HG03025 (cell line): ENCODE results near the gene EHD4.

ENCODE experiments used
- ATAC-seq: cut with Tn5 transposase; IDR thresholded peaks from one replicate; pipeline ENCODE4 v1.9.1; 2021; ENCODE audit warnings: mild to moderate bottlenecking, moderate library complexity; ENCODE audit not compliant: unreplicated experiment, low FRiP score

The EHD4 gene

GRCh38 chr15:41900526-41901380 is 71.6 kb downstream of the EHD4 start:
- no peak for ATAC-seq

- no peak for ATAC-seq
Observed at GRCh38 chr15:41899854-41900442, 72.4 kb downstream of the EHD4 start.

- no peak for ATAC-seq
Observed at GRCh38 chr15:41897363-41897799, 75.0 kb downstream of the EHD4 start.

GRCh38 chr15:41896566-41896965 is 75.8 kb downstream of the EHD4 start:
- no peak for ATAC-seq

- ATAC-seq, result no peak
Observed at GRCh38 chr15:41895957-41896356, 76.4 kb downstream of the EHD4 start.

DNA sequence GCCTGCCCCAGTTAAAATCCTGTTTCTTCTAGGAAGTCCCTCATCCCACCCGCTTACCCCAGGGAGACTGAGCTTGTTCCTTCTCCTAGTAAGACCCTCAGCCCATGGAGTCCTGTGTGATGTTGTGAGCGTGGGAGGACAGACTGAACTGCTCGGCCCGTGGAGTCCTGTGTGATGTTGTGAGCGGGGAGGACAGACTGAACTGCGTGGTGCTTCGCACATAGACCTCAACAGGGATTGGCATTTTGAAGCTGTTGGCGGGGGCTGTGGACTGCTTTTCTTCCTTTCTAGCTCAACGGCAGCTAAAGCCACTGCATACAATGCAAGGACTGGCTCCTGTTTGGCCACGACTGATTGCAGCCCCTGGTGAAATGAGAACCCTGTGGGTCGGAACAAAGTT is 76.9 kb downstream of the EHD4 start:
- ATAC-seq, result no peak

DNA sequence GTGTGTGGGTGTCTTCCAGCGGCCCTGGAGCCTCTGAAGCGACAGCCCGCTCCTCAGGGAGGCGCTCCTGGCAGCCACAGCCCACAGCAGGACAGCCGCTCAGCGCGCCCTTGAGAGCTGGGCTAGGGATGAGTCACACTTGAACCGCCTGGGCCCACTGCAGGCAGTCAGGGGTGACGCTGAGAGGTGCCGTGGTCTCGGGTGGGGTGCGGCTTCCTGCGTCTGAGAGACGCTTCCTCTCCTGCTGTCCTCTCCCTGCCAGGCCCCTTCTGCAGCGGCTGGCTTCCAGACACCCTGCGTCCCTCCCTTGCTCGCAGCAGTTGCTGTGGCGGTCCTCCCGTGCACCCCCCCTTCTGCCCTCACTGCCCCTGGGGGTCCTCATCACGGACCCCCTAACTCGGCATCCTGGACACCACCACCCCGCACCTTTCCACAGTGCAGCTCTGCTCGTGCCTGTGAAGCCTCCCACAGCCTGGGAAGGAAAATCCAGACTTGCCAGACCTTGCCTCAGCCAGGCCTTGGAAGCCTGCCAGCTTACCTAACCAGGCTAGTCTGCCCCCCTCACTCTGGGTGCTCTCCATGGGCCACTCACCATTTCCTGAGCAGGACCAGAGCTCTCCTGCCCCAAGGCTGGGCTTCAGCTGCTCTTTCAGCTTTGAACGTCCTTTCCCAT is 77.4 kb downstream of the EHD4 start:
- ATAC-seq, result peak; percentile 63

- no peak for ATAC-seq
Observed at GRCh38 chr15:41894251-41894790, 78.0 kb downstream of the EHD4 start.

DNA sequence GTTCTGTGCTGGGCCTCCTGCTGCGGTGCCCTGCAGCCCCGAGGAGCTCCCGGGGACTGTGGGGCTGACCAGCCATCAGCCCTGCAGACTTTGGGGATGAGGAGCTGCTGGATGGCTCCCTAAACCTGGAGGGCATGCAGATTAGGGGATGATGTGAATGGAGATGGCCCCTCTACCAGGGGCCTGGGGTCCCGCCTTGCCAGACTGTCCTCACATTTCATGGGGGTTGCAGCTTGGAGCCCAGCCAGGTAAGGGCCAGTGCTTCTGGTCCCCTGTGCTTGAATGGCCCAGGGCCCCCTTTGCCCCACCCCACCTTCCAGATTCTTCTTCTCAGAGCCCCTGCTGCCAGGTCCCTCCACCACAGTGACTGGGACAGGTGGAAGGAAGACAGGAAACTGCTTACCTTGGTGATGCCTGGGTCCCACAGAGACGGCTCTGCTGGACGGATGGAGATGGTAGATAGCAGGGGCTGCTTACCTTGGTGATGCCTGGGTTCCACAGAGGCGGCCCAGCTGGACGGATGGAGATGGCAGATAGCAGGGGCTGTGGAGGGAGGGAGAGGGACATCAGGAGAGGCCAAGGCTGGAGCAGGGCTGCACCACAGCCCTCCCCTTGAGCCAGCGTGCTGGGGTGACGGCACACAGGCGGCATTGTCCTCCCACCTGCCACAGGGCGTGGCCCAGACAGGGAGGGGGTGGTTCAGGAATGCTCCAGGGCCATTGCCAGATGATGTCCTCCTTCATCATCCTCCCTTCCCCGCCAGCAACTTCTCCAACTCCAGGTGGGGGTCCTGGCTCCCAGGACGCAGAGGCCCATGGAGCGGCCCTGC is 78.7 kb downstream of the EHD4 start, which contains the start of gene SPTBN5:
TSS of gene SPTBN5 (minus strand) at position 632 of the 829 bp plus-strand sequence. CDS start at position 76, 556 bp downstream.
- ATAC-seq, result no peak

DNA sequence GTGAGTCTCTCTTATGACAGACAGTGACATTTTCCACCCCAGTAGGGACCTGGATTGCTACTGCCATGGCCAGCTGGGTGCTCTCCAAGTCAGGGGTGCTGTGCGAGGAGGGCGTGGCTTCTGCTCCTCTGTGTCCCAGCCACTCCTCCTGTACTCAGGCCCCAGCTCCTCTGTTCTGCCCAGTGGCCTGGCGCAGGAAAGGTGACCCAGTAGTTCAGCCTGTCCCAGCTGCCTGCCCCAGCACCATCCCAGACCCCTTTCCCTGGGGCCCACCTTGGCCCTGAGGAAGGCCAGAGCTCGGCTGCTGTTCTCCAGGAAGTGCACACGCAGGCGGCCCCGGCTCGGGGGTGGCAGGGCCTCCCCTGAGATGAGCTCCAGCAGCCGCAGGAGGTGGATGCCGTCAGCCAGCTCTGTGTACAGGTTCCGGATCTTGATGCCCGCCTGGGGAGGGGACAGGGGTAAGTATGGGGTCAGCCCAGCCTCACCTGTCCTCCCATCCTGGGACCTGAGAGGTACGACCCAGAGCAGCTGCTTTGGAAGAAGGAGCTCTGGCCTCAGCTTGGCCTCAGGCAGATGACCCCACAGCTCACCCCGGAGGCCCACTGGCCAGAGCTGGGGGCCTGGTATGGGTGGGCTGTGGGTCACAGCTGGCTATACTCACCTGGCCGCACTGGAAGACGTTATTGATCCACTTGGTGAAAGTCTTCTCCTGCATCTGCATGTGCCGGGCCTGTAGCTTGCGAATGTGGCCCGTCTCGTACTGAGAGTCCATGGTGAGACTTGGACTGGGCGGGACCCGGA is 79.5 kb downstream of the EHD4 start:
- no peak for ATAC-seq

DNA sequence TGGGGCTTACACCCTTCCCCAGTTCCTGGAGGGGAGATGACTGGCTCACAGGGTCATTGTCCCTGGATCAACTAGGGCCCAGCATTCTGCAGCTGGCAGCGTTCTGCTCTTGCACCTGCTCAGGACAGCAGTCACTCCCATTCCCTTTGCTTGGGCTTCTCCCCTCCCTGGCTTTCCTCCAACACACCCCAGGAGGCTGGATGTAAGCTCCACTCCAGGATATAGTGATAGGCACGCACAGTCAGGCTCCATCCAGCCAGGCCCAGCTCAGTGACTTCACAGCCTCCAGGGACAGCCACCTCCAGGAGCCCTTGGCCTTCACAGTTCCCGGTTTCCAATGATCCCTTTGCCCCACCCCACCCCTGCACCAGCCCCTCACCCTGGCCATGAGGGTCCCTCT is 80.4 kb downstream of the EHD4 start:
- no peak for ATAC-seq

DNA sequence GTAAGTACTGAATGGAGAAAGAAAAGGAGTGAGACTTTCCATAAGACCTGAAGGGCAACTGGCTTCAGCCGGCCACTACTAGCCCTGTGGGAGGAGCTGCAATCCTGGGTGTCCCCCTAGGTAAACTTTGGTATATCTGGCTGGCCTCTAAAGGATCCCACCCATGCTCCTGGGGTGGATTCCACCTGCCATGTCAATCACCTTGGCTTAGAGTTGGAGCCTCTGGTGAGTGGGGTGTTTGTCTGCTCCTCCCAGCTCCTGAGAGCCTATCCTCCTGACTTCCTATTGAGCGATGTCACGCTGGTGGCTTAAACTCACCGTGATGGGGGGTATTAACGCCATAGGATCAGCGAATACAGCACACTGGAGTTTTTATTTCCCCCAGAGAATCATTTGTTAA is 81.1 kb downstream of the EHD4 start:
- ATAC-seq, result no peak

GRCh38 chr15:41890050-41890690 is 82.2 kb downstream of the EHD4 start:
- no peak for ATAC-seq

- ATAC-seq, result no peak
Observed at GRCh38 chr15:41888662-41889253, 83.6 kb downstream of the EHD4 start.

DNA sequence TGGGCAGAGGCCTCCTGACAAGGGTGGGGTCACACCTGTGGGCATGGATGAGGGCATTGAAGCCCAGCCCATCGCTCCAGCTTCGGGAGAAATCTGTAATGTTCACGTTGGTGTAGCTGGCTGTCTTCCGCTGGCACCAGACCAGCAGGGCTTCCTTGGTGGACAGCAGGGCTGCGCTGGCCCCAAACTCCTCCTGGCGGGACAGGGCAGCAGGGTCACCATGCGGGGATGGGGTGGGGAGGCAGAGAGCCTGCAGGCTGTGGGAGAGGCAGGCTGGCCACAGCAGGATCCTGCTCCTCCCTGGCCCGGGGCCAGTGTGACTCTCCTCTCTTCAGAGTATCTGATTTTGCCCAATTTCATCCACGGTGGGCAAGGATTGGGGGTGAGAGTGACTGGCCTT is 84.5 kb downstream of the EHD4 start:
- ATAC-seq, result no peak

- ATAC-seq, result no peak
Observed at GRCh38 chr15:41887161-41887560, 85.2 kb downstream of the EHD4 start.

- no peak for ATAC-seq
Observed at GRCh38 chr15:41886741-41887140, 85.6 kb downstream of the EHD4 start.

- ATAC-seq, result no peak
Observed at GRCh38 chr15:41885841-41886240, 86.5 kb downstream of the EHD4 start.

- no peak for ATAC-seq
Observed at GRCh38 chr15:41885321-41885720, 87.0 kb downstream of the EHD4 start.
